HG02610 (cell line): ENCODE measurements around the gene TMEM114.

ENCODE experiments used
- ATAC-seq: cut with Tn5 transposase; IDR thresholded peaks from one replicate; pipeline ENCODE4 v1.9.1; 2021; ENCODE audit warnings: mild to moderate bottlenecking, moderate library complexity; ENCODE audit not compliant: unreplicated experiment

Gene TMEM114

GRCh38 chr16:8589900-8590688, at the start of gene TMEM114:
Gene TMEM114, minus strand, starts transcription at chr16:8590511. Its CDS starts 673 bp downstream, at chr16:8589838.
- ATAC-seq = no peak

- no peak for ATAC-seq
These were observed 49.4 kb upstream of the TMEM114 start for GRCh38 chr16:8639694-8640093.

- ATAC-seq = no peak
These were observed 44.9 kb upstream of the TMEM114 start for GRCh38 chr16:8634991-8635736.

- no peak for ATAC-seq
These were observed 42.4 kb upstream of the TMEM114 start for GRCh38 chr16:8632675-8633182.

- no peak for ATAC-seq
These were observed 41.6 kb upstream of the TMEM114 start for GRCh38 chr16:8631818-8632465.

GRCh38 chr16:8631373-8631772, 41.1 kb upstream of the TMEM114 start:
- ATAC-seq = no peak

- no peak for ATAC-seq
These were observed 40.1 kb upstream of the TMEM114 start for GRCh38 chr16:8630255-8630953.

GRCh38 chr16:8628981-8629725, 38.8 kb upstream of the TMEM114 start:
- no peak for ATAC-seq

GRCh38 chr16:8627456-8627855, 37.1 kb upstream of the TMEM114 start:
- no peak for ATAC-seq

GRCh38 chr16:8626946-8627345, 36.6 kb upstream of the TMEM114 start:
- ATAC-seq = no peak

- ATAC-seq = no peak
These were observed 35.3 kb upstream of the TMEM114 start for GRCh38 chr16:8625491-8626087.

- no peak for ATAC-seq
These were observed 33.3 kb upstream of the TMEM114 start for GRCh38 chr16:8623634-8624033.

GRCh38 chr16:8622315-8622656, 32.0 kb upstream of the TMEM114 start:
- no peak for ATAC-seq

- ATAC-seq = peak; percentile 92
These were observed 31.4 kb upstream of the TMEM114 start, which contains the start of gene METTL22 for GRCh38 chr16:8621572-8622314. Gene METTL22, plus strand, starts transcription at chr16:8621698. Its CDS starts 3,968 bp downstream, at chr16:8625666.

- ATAC-seq = no peak
These were observed 30.9 kb upstream of the TMEM114 start for GRCh38 chr16:8621222-8621571.

- no peak for ATAC-seq
These were observed 30.2 kb upstream of the TMEM114 start for GRCh38 chr16:8620535-8620934.

GRCh38 chr16:8619671-8620370, 29.5 kb upstream of the TMEM114 start:
- no peak for ATAC-seq

GRCh38 chr16:8614435-8615029, 24.2 kb upstream of the TMEM114 start:
- ATAC-seq = no peak
